Measurements from ENCODE around the gene ZNF8.

The ZNF8 gene

GRCh38 chr19:58328999-58329398 lies 50.2 kb downstream of the ZNF8 start:
- H3K4me1 ChIP-seq (ENCODE audit: control insufficient read depth in 1 of 2, insufficient read depth in 1 of 2, low read depth in 1 of 2, low read length in 1 of 2) = peaks cover 17 to 21% of the 10 kb centered on the region in 2 experiments
- no peaks in the 10 kb centered on the region for H3K27me3 ChIP-seq
- no peak overlapping the region for H3K27ac ChIP-seq
- no peak for TF ChIP-seq CTCF (IDR thresholded peaks at IDR 0.05)
- H3K4me3 ChIP-seq (ENCODE audit: low read depth in 1 of 2, low read length in 1 of 2) = no peak overlapping the region
- no peaks in the 10 kb centered on the region for H3K36me3 ChIP-seq
- H3K9me3 ChIP-seq = no peaks in the 10 kb centered on the region

- no peak overlapping the region for H3K27ac ChIP-seq
- no peak for TF ChIP-seq CTCF (IDR thresholded peaks at IDR 0.05)
These were observed 51.7 kb downstream of the ZNF8 start for GRCh38 chr19:58330458-58330857.

GRCh38 chr19:58332697-58333096 lies 53.9 kb downstream of the ZNF8 start:
- no peak overlapping the region for H3K27ac ChIP-seq

More at GRCh38 chr19:58330458-58330857, 51.7 kb downstream of the ZNF8 start:
- no peaks in the 10 kb centered on the region for H3K27me3 ChIP-seq
- H3K9me3 ChIP-seq = no peaks in the 10 kb centered on the region
- peaks cover 17 to 21% of the 10 kb centered on the region in 2 experiments for H3K4me1 ChIP-seq (ENCODE audit: control insufficient read depth in 1 of 2, insufficient read depth in 1 of 2, low read depth in 1 of 2, low read length in 1 of 2)
- no peaks in the 10 kb centered on the region for H3K36me3 ChIP-seq
- H3K4me3 ChIP-seq (ENCODE audit: low read depth in 1 of 2, low read length in 1 of 2) = no peak overlapping the region

GRCh38 chr19:58334691-58335249 lies 56.0 kb downstream of the ZNF8 start:
- Histone ChIP-seq H3K27ac (no peak overlapping the region), H3K4me3 (ENCODE audit: low read depth in 1 of 2, low read length in 1 of 2) (no peak overlapping the region), H3K9me3 (no peaks in the 10 kb centered on the region), H3K4me1 (ENCODE audit: control insufficient read depth in 1 of 2, insufficient read depth in 1 of 2, low read depth in 1 of 2, low read length in 1 of 2) (no peaks in the 10 kb centered on the region), H3K27me3 (no peaks in the 10 kb centered on the region), H3K36me3 (peaks cover 6% of the 10 kb centered on the region)
- no peak for TF ChIP-seq CTCF (IDR thresholded peaks at IDR 0.05)

More at GRCh38 chr19:58332697-58333096, 53.9 kb downstream of the ZNF8 start:
- no peaks in the 10 kb centered on the region for H3K36me3 ChIP-seq
- H3K9me3 ChIP-seq = no peaks in the 10 kb centered on the region
- TF ChIP-seq CTCF (IDR thresholded peaks at IDR 0.05) = no peak
- peaks cover 4% of the 10 kb centered on the region in 2 experiments for H3K4me1 ChIP-seq (ENCODE audit: control insufficient read depth in 1 of 2, insufficient read depth in 1 of 2, low read depth in 1 of 2, low read length in 1 of 2)
- no peaks in the 10 kb centered on the region for H3K27me3 ChIP-seq
- no peak overlapping the region for H3K4me3 ChIP-seq (ENCODE audit: low read depth in 1 of 2, low read length in 1 of 2)

- Histone ChIP-seq H3K36me3 (peaks cover 6% of the 10 kb centered on the region), H3K27me3 (no peaks in the 10 kb centered on the region), H3K4me3 (ENCODE audit: low read depth in 1 of 2, low read length in 1 of 2) (no peak overlapping the region), H3K27ac (no peak overlapping the region), H3K4me1 (ENCODE audit: control insufficient read depth in 1 of 2, insufficient read depth in 1 of 2, low read depth in 1 of 2, low read length in 1 of 2) (no peaks in the 10 kb centered on the region), H3K9me3 (no peaks in the 10 kb centered on the region)
- no peak for TF ChIP-seq CTCF (IDR thresholded peaks at IDR 0.05)
These were observed 56.9 kb downstream of the ZNF8 start for GRCh38 chr19:58335630-58336029.

Data from neutrophil (primary cell).